Measurements from ENCODE around the gene NUP93. TPM values are rescaled to one million over a fixed set of nuclear protein-coding genes. Genes with fewer than 3 reads are reported as not detected.

NUP93 gene
- total and polyA plus RNA-seq, 9 of the 15 experiments (the other 6 are each of a cell fraction or from before 2014, with no cell fraction given), result 92.0 to 162 (median 121) TPM

DNA sequence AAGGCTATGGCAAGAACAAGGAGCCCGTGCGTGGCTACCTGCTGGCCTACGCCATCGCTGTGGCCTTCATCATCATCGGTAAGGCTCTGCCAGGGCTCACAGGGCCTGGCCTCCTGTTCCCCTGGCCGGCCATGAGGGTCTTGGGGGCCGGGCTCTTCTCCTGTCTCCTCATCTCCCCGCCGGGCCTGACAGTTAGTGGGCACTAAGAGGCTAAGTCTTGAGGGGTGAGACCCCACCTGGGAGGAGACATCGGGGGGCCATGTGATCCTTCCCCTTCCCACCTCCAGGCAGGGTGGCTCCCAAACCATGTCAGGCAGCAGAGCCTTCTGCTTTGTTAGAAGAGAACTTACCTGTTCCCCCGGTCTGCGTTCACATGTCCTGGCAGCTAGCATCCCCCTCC lies 150.2 kb downstream of the NUP93 start:
- H3K79me2 ChIP-seq (ENCODE audit: control insufficient read depth, insufficient read depth, low read length), result no peaks in the 10 kb centered on the region
- H3K4me3 ChIP-seq, result no peak overlapping the region
- ATAC-seq (no peak), FAIRE-seq (no peak), DNase-seq (ENCODE audit: extremely low read depth in 1 of 4, low spot score in 3 of 4) (no peak)
- intact Hi-C loops (cut with micrococcal nuclease), result no loop called here
- H4K20me1 ChIP-seq (replicated peaks; ENCODE audit: control insufficient read depth, insufficient read depth, low read length), result no peaks in the 10 kb centered on the region; the same call in 1 of the 2 replicates
- no peak overlapping the region for H2AFZ ChIP-seq (ENCODE audit: low read depth, low read length)
- WGBS (ENCODE audit: insufficient coverage, low coverage, missing lambda C conversion rate), result 3% methylated on average over 11 of the region's 12 CpGs
- H3K9me1 ChIP-seq (ENCODE audit: control insufficient read depth, insufficient read depth, low read length), result no peaks in the 10 kb centered on the region
- H3K9me3 ChIP-seq (replicated peaks; ENCODE audit: control insufficient read depth, insufficient read depth, low read depth, low read length), result no peaks in the 10 kb centered on the region
- ChIA-PET POLR2A (no interaction called here), CTCF (ENCODE audit: low intra/inter-chr PET ratio) (no interaction called here)
- TF ChIP-seq NFIC (IDR thresholded peaks at IDR 0.05) (no peak), PTBP1 (IDR thresholded peaks at IDR 0.05; ENCODE audit: low read depth, low read length) (no peak)
- BruUV-seq (replicated peaks), result no TSS peak
- H3K4me1 ChIP-seq (replicated peaks in 1 of 2; ENCODE audit: control insufficient read depth in 2 of 2, insufficient read depth in 2 of 2, low read length in 2 of 2), result peaks cover 0 to 12% of the 10 kb centered on the region in 2 experiments; a peak in 1 of 5 replicates
- no peak overlapping the region for H3K4me2 ChIP-seq (ENCODE audit: insufficient read depth, low read length)
- no peak overlapping the region for H3K27ac ChIP-seq (ENCODE audit: extremely low read depth, low read depth, low read length)
- H3K27me3 ChIP-seq (ENCODE audit: control insufficient read depth in 2 of 2, insufficient read depth in 2 of 2, low read length in 2 of 2), result peaks cover 12 to 35% of the 10 kb centered on the region in 2 experiments; a peak in 4 of 5 replicates
- in situ Hi-C loops (cut with MboI), result no loop called here
- no peaks in the 10 kb centered on the region for H3K36me3 ChIP-seq (ENCODE audit: control insufficient read depth, insufficient read depth, low read length)
- no peak overlapping the region for H3K9ac ChIP-seq (ENCODE audit: insufficient read depth in 1 of 2, low read depth in 2 of 2, low read length in 2 of 2)

DNA sequence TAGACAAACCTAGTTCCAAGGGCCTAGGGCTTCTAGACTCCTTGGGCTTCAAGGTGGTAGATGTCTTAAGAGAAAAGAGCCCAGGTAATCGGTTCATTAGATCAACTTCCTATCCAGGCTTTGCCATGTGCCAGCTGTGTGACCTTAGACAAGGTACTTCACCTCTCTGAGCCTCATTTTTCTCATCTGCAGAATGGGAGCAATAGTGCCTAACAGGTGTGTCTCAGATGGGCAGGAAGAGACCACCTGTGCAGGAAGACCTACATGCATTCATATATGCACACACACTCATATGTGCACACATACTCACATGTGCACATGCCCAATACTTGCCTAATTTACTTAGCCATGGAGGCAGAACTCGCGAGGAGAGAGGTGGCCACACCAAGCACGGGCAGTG lies 150.8 kb downstream of the NUP93 start:
- Histone ChIP-seq H3K9ac (ENCODE audit: insufficient read depth in 1 of 2, low read depth in 2 of 2, low read length in 2 of 2) (no peak overlapping the region), H3K4me3 (no peak overlapping the region), H4K20me1 (replicated peaks; ENCODE audit: control insufficient read depth, insufficient read depth, low read length) (no peaks in the 10 kb centered on the region; the same call in 1 of the 2 replicates), H3K27ac (ENCODE audit: extremely low read depth, low read depth, low read length) (no peak overlapping the region), H3K4me2 (ENCODE audit: insufficient read depth, low read length) (no peak overlapping the region), H3K79me2 (ENCODE audit: control insufficient read depth, insufficient read depth, low read length) (no peaks in the 10 kb centered on the region), H3K9me3 (replicated peaks; ENCODE audit: control insufficient read depth, insufficient read depth, low read depth, low read length) (no peaks in the 10 kb centered on the region), H3K4me1 (replicated peaks in 1 of 2; ENCODE audit: control insufficient read depth in 2 of 2, insufficient read depth in 2 of 2, low read length in 2 of 2) (peaks cover 0 to 12% of the 10 kb centered on the region in 2 experiments; a peak in 2 of 5 replicates), H3K27me3 (ENCODE audit: control insufficient read depth in 2 of 2, insufficient read depth in 2 of 2, low read length in 2 of 2) (peaks cover 12 to 38% of the 10 kb centered on the region in 2 experiments; a peak in 4 of 5 replicates), H2AFZ (ENCODE audit: low read depth, low read length) (no peak overlapping the region), H3K36me3 (ENCODE audit: control insufficient read depth, insufficient read depth, low read length) (no peaks in the 10 kb centered on the region), H3K9me1 (ENCODE audit: control insufficient read depth, insufficient read depth, low read length) (no peaks in the 10 kb centered on the region)
- ChIA-PET POLR2A (no interaction called here), CTCF (ENCODE audit: low intra/inter-chr PET ratio) (no interaction called here)
- ATAC-seq (no peak), DNase-seq (ENCODE audit: extremely low read depth in 1 of 4, low spot score in 3 of 4) (no peak), FAIRE-seq (no peak)
- in situ Hi-C loops (cut with MboI) (no loop called here), intact Hi-C loops (cut with micrococcal nuclease) (no loop called here)
- WGBS (ENCODE audit: insufficient coverage, low coverage, missing lambda C conversion rate), result 4% methylated on average over 4 of the region's 4 CpGs
- no TSS peak for BruUV-seq (replicated peaks)
- TF ChIP-seq ESRRA (IDR thresholded peaks at IDR 0.05; ENCODE audit: borderline replicate concordance, low read depth), result 0 out of 2 replicates have a peak, but pooled peaks have one; percentile 32
- no peak for TF ChIP-seq ZNF695 (CRISPR knock-in tag; IDR thresholded peaks at IDR 0.05)
- no peak for TF ChIP-seq RBBP5 (IDR thresholded peaks at IDR 0.05; ENCODE audit: borderline replicate concordance, insufficient read depth, low read length, poor library complexity, severe bottlenecking)
- no peak for TF ChIP-seq TSC22D4 (tag; IDR thresholded peaks at IDR 0.05)
- no peak for TF ChIP-seq THRA (IDR thresholded peaks at IDR 0.05)
- TF ChIP-seq CBX5 (IDR thresholded peaks at IDR 0.05; ENCODE audit: borderline replicate concordance, low read depth), result no peak
- TF ChIP-seq NBN (IDR thresholded peaks at IDR 0.05; ENCODE audit: low read depth), result no peak
- peak; percentile 82 for TF ChIP-seq RBM25 (IDR thresholded peaks at IDR 0.05; ENCODE audit: low read depth, low read length, severe bottlenecking)
- TF ChIP-seq COPS2 (conservative IDR thresholded peaks at IDR 0.05), result no peak
- TF ChIP-seq TAF1 (IDR thresholded peaks at IDR 0.05; ENCODE audit: control insufficient read depth, extremely low read depth, insufficient read depth, low read length, severe bottlenecking), result no peak
- no peak for TF ChIP-seq RFX7 (CRISPR knock-in tag; IDR thresholded peaks at IDR 0.05)
- TF ChIP-seq SMARCA5 (IDR thresholded peaks at IDR 0.05), result peak; percentile 46; the same call in 1 of the 2 replicates
- TF ChIP-seq IFI16 (CRISPR knock-in tag; IDR thresholded peaks at IDR 0.05), result no peak
- TF ChIP-seq, protein P1, sequence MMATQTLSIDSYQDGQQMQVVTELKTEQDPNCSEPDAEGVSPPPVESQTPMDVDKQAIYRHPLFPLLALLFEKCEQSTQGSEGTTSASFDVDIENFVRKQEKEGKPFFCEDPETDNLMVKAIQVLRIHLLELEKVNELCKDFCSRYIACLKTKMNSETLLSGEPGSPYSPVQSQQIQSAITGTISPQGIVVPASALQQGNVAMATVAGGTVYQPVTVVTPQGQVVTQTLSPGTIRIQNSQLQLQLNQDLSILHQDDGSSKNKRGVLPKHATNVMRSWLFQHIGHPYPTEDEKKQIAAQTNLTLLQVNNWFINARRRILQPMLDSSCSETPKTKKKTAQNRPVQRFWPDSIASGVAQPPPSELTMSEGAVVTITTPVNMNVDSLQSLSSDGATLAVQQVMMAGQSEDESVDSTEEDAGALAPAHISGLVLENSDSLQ (IDR thresholded peaks at IDR 0.05), result no peak

Data from K562 (cell line).